ENCODE measurements around the gene STK38.

DNA sequence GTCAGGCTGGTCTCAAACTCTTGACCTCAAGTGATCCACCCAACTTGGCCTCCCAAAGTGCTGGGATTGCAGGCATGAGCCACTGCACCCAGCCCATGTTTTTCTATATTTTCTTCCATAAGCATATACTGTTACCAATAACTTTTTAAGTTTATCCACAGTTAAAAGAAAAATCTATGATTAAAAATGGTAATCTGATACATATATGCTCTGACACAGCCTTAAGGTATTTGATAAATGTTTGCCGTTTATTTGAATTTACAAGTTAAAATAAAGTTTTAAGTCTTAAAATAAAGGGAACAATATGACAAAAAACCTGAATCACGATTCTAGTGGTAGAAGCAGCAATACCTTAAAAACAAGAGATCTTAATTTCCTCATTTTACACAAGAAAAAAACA lies 5.2 kb downstream of the STK38 start:
- TF ChIP-seq, protein P1, sequence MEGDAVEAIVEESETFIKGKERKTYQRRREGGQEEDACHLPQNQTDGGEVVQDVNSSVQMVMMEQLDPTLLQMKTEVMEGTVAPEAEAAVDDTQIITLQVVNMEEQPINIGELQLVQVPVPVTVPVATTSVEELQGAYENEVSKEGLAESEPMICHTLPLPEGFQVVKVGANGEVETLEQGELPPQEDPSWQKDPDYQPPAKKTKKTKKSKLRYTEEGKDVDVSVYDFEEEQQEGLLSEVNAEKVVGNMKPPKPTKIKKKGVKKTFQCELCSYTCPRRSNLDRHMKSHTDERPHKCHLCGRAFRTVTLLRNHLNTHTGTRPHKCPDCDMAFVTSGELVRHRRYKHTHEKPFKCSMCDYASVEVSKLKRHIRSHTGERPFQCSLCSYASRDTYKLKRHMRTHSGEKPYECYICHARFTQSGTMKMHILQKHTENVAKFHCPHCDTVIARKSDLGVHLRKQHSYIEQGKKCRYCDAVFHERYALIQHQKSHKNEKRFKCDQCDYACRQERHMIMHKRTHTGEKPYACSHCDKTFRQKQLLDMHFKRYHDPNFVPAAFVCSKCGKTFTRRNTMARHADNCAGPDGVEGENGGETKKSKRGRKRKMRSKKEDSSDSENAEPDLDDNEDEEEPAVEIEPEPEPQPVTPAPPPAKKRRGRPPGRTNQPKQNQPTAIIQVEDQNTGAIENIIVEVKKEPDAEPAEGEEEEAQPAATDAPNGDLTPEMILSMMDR (IDR thresholded peaks at IDR 0.05), result no peak
- no peak for TF ChIP-seq POLR2A (IDR thresholded peaks at IDR 0.05)
